ENCODE measurements around the gene LRFN2. TPM values are rescaled to one million over a fixed set of nuclear protein-coding genes. Genes with fewer than 3 reads are reported as not detected.
A peak's percentile ranks its signal among the peaks of the same experiment; 100 is the strongest.

Gene LRFN2
- polyA plus RNA-seq, 1 of the 3 experiments (the other 2 are of a cell fraction) = 0.02 TPM

- no peaks in the 10 kb centered on the region for H3K9me3 ChIP-seq
- ChIA-PET POLR2A (interaction anchor here (1.5 kb wide), 1 partner anchor 201 kb away, joined by 3 read pairs; no protein-coding TSS in a partner anchor), CTCF (interaction anchor here (1.2 to 2.6 kb wide), 4 partner anchors 9 to 375 kb away, joined by 3 to 7 read pairs (median 4); no protein-coding TSS in a partner anchor)
- no peaks in the 10 kb centered on the region for H3K79me2 ChIP-seq (ENCODE audit: insufficient read depth)
- 58% methylated on average over 4 of the region's 5 CpGs for WGBS (ENCODE audit: low lambda C conversion rate)
- H4K20me1 ChIP-seq (ENCODE audit: insufficient read depth) = no peaks in the 10 kb centered on the region
- H3K27ac ChIP-seq (ENCODE audit: low read depth in 2 of 2, low read length in 1 of 2) = no peak overlapping the region; a peak in 1 of 4 replicates
- H3K4me2 ChIP-seq = no peak overlapping the region
- H3K4me3 ChIP-seq (ENCODE audit: low read depth in 2 of 2, low read length in 1 of 2) = no peak overlapping the region
- peaks cover 0 to 49% of the 10 kb centered on the region in 2 experiments; a peak in 1 of 4 replicates for H3K4me1 ChIP-seq (ENCODE audit: control insufficient read depth in 1 of 2, insufficient read depth in 2 of 2, low read depth in 1 of 2, low read length in 1 of 2)
- no peaks in the 10 kb centered on the region for H3K36me3 ChIP-seq (replicated peaks in 1 of 2; ENCODE audit: control insufficient read depth in 1 of 2, insufficient read depth in 2 of 2, low read length in 1 of 2)
- DNase-seq = no peak
- TF ChIP-seq EZH2phosphoT487 (IDR thresholded peaks at IDR 0.05; ENCODE audit: borderline replicate concordance, low read depth) (no peak), JUND (IDR thresholded peaks at IDR 0.05) (no peak), RXRA (IDR thresholded peaks at IDR 0.05; ENCODE audit: borderline replicate concordance, low read depth) (no peak), IRF3 (IDR thresholded peaks at IDR 0.05; ENCODE audit: low read depth, low read length) (no peak), RAD21 (IDR thresholded peaks at IDR 0.05; ENCODE audit: low read length) (no peak), MEF2A (IDR thresholded peaks at IDR 0.05; ENCODE audit: borderline replicate concordance, low read depth) (no peak), GABPA (IDR thresholded peaks at IDR 0.05; ENCODE audit: low read depth) (no peak), NRF1 (IDR thresholded peaks at IDR 0.05; ENCODE audit: low read depth, low read length) (no peak), POLR2AphosphoS5 (IDR thresholded peaks at IDR 0.05; ENCODE audit: low read depth, low read length) (no peak), TAF1 (IDR thresholded peaks at IDR 0.05; ENCODE audit: borderline replicate concordance, low read depth, low read length) (no peak), TEAD4 (IDR thresholded peaks at IDR 0.05; ENCODE audit: borderline replicate concordance, insufficient read depth) (no peak), RCOR1 (IDR thresholded peaks at IDR 0.05; ENCODE audit: low read length) (no peak), MAX (IDR thresholded peaks at IDR 0.05; ENCODE audit: low read depth) (no peak), TCF12 (IDR thresholded peaks at IDR 0.05) (no peak)
- no peaks in the 10 kb centered on the region for H3K9me2 ChIP-seq
- H3K27me3 ChIP-seq (ENCODE audit: insufficient read depth) = no peaks in the 10 kb centered on the region
- no peak overlapping the region for H2AFZ ChIP-seq (ENCODE audit: low read depth)
- H3F3A ChIP-seq (replicated peaks; ENCODE audit: insufficient read depth) = no peaks in the 10 kb centered on the region
- H3K9ac ChIP-seq = no peak overlapping the region
Measured at GRCh38 chr6:40537446-40537845, 49.7 kb downstream of the LRFN2 start.

GRCh38 chr6:40536442-40536841 is 50.7 kb downstream of the LRFN2 start:
- CTCF ChIA-PET = interaction anchor here (1.0 to 2.6 kb wide), 7 partner anchors 9 to 54 kb away, joined by 3 to 8 read pairs (median 4); no protein-coding TSS in a partner anchor
- no peak for TF ChIP-seq PBX3 (IDR thresholded peaks at IDR 0.05)
- TF ChIP-seq USF2 (IDR thresholded peaks at IDR 0.05; ENCODE audit: borderline replicate concordance, low read depth, low read length) = no peak
- TF ChIP-seq EZH2phosphoT487 (IDR thresholded peaks at IDR 0.05; ENCODE audit: borderline replicate concordance, low read depth) = no peak
- no peak for TF ChIP-seq CTCF (IDR thresholded peaks at IDR 0.05)
- no peak for TF ChIP-seq SIN3A (IDR thresholded peaks at IDR 0.05; ENCODE audit: borderline replicate concordance, low read depth, low read length)
- TF ChIP-seq GABPA (IDR thresholded peaks at IDR 0.05; ENCODE audit: low read depth) = no peak
- TF ChIP-seq RAD21 (IDR thresholded peaks at IDR 0.05; ENCODE audit: low read length) = peak; percentile 29; the same call in 1 of the 2 replicates
- no peak for TF ChIP-seq REST (IDR thresholded peaks at IDR 0.05; ENCODE audit: low read depth, low read length)
- no peak for TF ChIP-seq TCF12 (IDR thresholded peaks at IDR 0.05)

More at GRCh38 chr6:40536442-40536841, 50.7 kb downstream of the LRFN2 start:
- peaks cover 0 to 45% of the 10 kb centered on the region in 2 experiments; a peak in 1 of 4 replicates for H3K4me1 ChIP-seq (ENCODE audit: control insufficient read depth in 1 of 2, insufficient read depth in 2 of 2, low read depth in 1 of 2, low read length in 1 of 2)
- H3K4me3 ChIP-seq (ENCODE audit: low read depth in 2 of 2, low read length in 1 of 2) = no peak overlapping the region
- 50% methylated on average over 2 of the region's 3 CpGs for WGBS (ENCODE audit: low lambda C conversion rate)
- H2AFZ ChIP-seq (ENCODE audit: low read depth) = no peak overlapping the region
- no peaks in the 10 kb centered on the region for H3K36me3 ChIP-seq (replicated peaks in 1 of 2; ENCODE audit: control insufficient read depth in 1 of 2, insufficient read depth in 2 of 2, low read length in 1 of 2)
- peak; percentile 31 for DNase-seq
- H3K4me2 ChIP-seq = no peak overlapping the region
- H3K27ac ChIP-seq (ENCODE audit: low read depth in 2 of 2, low read length in 1 of 2) = no peak overlapping the region; a peak in 1 of 4 replicates
- no peaks in the 10 kb centered on the region for H3K9me3 ChIP-seq
- H3K9me2 ChIP-seq = no peaks in the 10 kb centered on the region
- H3K79me2 ChIP-seq (ENCODE audit: insufficient read depth) = no peaks in the 10 kb centered on the region
- no peak overlapping the region for H3K9ac ChIP-seq
- POLR2A ChIA-PET = no interaction called here
- H4K20me1 ChIP-seq (ENCODE audit: insufficient read depth) = no peaks in the 10 kb centered on the region
- H3F3A ChIP-seq (replicated peaks; ENCODE audit: insufficient read depth) = no peaks in the 10 kb centered on the region
- H3K27me3 ChIP-seq (ENCODE audit: insufficient read depth) = no peaks in the 10 kb centered on the region
